ENCODE data around the gene NTM. TPM values are rescaled to one million over a fixed set of nuclear protein-coding genes. Genes with fewer than 3 reads are reported as not detected.
"Not testable (repeated sequence)": the region's sequence is repeated elsewhere in the genome, so short reads cannot be mapped to it uniquely, and the experiment has no call there.

Gene NTM
- total RNA-seq, 1 experiment from 2014 or later, result 15.8 TPM

- DNase-seq (ENCODE audit: low read depth), result no peak
Measured at GRCh38 chr11:132347156-132348090, 977.0 kb downstream of the NTM start.

- peak; percentile 30 for DNase-seq (ENCODE audit: low read depth)
Measured at GRCh38 chr11:132349811-132350733, 979.7 kb downstream of the NTM start.

- no peak for DNase-seq (ENCODE audit: low read depth)
Measured at GRCh38 chr11:132351050-132351449, 980.6 kb downstream of the NTM start.

GRCh38 chr11:132352497-132352896, 982.1 kb downstream of the NTM start:
- DNase-seq (ENCODE audit: low read depth), result no peak

GRCh38 chr11:132353255-132353654, 982.8 kb downstream of the NTM start:
- no peak for DNase-seq (ENCODE audit: low read depth)

GRCh38 chr11:132357811-132358572, 987.6 kb downstream of the NTM start:
- DNase-seq (ENCODE audit: low read depth), result no peak

- DNase-seq (ENCODE audit: low read depth), result no peak
Measured at GRCh38 chr11:132358573-132358953, 988.1 kb downstream of the NTM start.

- DNase-seq (ENCODE audit: low read depth), result no peak
Measured at GRCh38 chr11:132361011-132361550, 990.7 kb downstream of the NTM start.

- DNase-seq (ENCODE audit: low read depth), result peak; percentile 23
Measured at GRCh38 chr11:132365650-132366049, 995.2 kb downstream of the NTM start.

GRCh38 chr11:132367293-132367692, 996.9 kb downstream of the NTM start:
- no peak for DNase-seq (ENCODE audit: low read depth)

GRCh38 chr11:132370114-132370513, 999.7 kb downstream of the NTM start:
- not testable (repeated sequence) for DNase-seq (ENCODE audit: low read depth)

GRCh38 chr11:132373405-132374143, 1003.2 kb downstream of the NTM start:
- no peak for DNase-seq (ENCODE audit: low read depth)

GRCh38 chr11:132379540-132379939, 1009.1 kb downstream of the NTM start:
- no peak for DNase-seq (ENCODE audit: low read depth)
